OCI-M1 (cell line): ENCODE data around the gene OSTM1.
A peak's percentile ranks its signal among the peaks of the same experiment; 100 is the strongest.

Experiments used
- DNase-seq: peaks from one replicate; lab custom pipeline; 2025; lab: John Stamatoyannopoulos, UW

OSTM1 gene

GRCh38 chr6:108074359-108075144 is at the start of gene OSTM1:
OSTM1 (minus strand) TSS chr6:108074741; CDS start chr6:108074651, 90 bp downstream.
- peak; percentile 96 for DNase-seq

- no peak for DNase-seq
These were observed 49.4 kb upstream of the OSTM1 start for GRCh38 chr6:108123946-108124345.

GRCh38 chr6:108123481-108123929 is 49.0 kb upstream of the OSTM1 start:
- DNase-seq, result no peak

GRCh38 chr6:108121612-108122011 is 47.1 kb upstream of the OSTM1 start:
- no peak for DNase-seq

GRCh38 chr6:108120311-108120710 is 45.8 kb upstream of the OSTM1 start:
- no peak for DNase-seq

GRCh38 chr6:108119769-108120141 is 45.2 kb upstream of the OSTM1 start:
- DNase-seq, result no peak

- DNase-seq, result peak; percentile 38
These were observed 44.5 kb upstream of the OSTM1 start for GRCh38 chr6:108118810-108119768.

GRCh38 chr6:108118359-108118724 is 43.8 kb upstream of the OSTM1 start:
- DNase-seq, result no peak

GRCh38 chr6:108117427-108118358 is 43.2 kb upstream of the OSTM1 start:
- peak; percentile 78 for DNase-seq

GRCh38 chr6:108116546-108117426 is 42.2 kb upstream of the OSTM1 start:
- no peak for DNase-seq

GRCh38 chr6:108115598-108116058 is 41.1 kb upstream of the OSTM1 start:
- peak; percentile 88 for DNase-seq

- DNase-seq, result peak; percentile 76
These were observed 40.5 kb upstream of the OSTM1 start for GRCh38 chr6:108114841-108115597.

GRCh38 chr6:108113557-108114519 is 39.3 kb upstream of the OSTM1 start:
- DNase-seq, result peak; percentile 90

GRCh38 chr6:108108374-108108773 is 33.8 kb upstream of the OSTM1 start:
- DNase-seq, result no peak

- DNase-seq, result no peak
These were observed 32.6 kb upstream of the OSTM1 start for GRCh38 chr6:108107102-108107501.

- no peak for DNase-seq
These were observed 32.2 kb upstream of the OSTM1 start for GRCh38 chr6:108106694-108107093.

- DNase-seq, result no peak
These were observed 31.7 kb upstream of the OSTM1 start for GRCh38 chr6:108106261-108106660.

GRCh38 chr6:108105571-108105970 is 31.0 kb upstream of the OSTM1 start:
- DNase-seq, result no peak

- no peak for DNase-seq
These were observed 28.4 kb upstream of the OSTM1 start for GRCh38 chr6:108102965-108103364.
